ENCODE measurements around the gene PDCD1LG2.
A peak's percentile ranks its signal among the peaks of the same experiment; 100 is the strongest.
"Not testable (repeated sequence)": the region's sequence is repeated elsewhere in the genome, so short reads cannot be mapped to it uniquely, and the experiment has no call there.

PDCD1LG2 gene

DNA sequence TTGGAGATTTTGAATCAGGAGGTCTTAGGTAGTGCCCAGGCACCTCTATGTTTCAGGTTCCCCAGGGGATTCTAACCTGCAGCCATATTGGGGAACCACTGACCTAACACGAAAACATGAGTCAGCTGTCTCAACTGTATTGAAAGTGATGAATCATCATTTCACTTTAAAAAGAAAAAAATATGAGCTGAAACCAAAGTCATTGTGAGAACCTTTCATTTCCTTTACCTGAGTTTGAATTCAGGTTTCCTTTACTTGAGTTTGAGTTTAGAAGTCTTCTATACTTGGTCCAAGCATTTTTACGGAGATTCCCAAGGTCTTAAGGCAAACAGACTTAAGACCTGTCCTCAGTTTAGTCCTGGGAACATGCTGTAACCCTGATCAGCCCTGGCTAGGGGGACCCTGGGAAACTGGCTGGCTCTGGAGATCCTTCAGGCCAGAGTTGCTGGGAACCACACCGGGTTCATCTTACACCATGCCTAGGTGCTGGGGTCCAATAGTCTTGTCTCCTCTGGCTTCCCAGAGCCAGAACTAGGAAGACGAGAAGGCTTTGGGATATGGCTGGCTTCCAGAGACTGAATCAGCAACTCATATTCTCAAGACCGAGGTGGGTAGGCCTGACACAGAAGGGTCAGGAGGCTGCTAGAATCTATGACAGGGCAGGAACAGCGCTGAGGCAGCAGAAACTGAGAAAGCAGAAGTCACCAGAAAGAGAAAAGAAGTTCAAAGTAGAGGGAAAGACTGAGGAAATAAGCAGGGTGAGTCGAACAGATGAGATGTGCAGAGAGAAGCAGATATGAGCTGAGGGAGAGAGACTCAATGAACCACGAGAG lies 16.4 kb upstream of the PDCD1LG2 start:
- peak; percentile 94 for DNase-seq (ENCODE audit: low read depth)
- H3K4me3 ChIP-seq (ENCODE audit: low read length) = no peak overlapping the region
- TF ChIP-seq, protein P1, sequence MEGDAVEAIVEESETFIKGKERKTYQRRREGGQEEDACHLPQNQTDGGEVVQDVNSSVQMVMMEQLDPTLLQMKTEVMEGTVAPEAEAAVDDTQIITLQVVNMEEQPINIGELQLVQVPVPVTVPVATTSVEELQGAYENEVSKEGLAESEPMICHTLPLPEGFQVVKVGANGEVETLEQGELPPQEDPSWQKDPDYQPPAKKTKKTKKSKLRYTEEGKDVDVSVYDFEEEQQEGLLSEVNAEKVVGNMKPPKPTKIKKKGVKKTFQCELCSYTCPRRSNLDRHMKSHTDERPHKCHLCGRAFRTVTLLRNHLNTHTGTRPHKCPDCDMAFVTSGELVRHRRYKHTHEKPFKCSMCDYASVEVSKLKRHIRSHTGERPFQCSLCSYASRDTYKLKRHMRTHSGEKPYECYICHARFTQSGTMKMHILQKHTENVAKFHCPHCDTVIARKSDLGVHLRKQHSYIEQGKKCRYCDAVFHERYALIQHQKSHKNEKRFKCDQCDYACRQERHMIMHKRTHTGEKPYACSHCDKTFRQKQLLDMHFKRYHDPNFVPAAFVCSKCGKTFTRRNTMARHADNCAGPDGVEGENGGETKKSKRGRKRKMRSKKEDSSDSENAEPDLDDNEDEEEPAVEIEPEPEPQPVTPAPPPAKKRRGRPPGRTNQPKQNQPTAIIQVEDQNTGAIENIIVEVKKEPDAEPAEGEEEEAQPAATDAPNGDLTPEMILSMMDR (IDR thresholded peaks at IDR 0.05; ENCODE audit: insufficient read depth, low read depth, low read length, missing control alignments) = no peak

DNA sequence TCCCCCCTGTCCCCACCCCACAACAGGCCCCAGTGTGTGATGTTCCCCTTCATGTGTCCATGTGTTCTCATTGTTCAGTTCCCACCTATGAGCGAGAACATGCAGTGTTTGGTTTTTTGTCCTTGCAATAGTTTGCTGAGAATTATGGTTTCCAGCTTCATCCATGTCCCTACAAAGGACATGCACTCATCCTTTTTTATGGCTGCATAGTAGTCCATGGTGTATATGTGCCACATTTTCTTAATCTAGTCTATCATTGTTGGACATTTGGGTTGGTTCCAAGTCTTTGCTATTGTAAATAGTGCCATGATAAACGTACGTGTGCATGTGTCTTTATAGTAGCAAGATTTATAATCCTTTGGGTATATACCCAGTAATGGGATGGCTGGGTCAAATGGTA lies 15.6 kb upstream of the PDCD1LG2 start:
- not testable (repeated sequence) for DNase-seq (ENCODE audit: low read depth); H3K4me3 ChIP-seq (ENCODE audit: low read length)

DNA sequence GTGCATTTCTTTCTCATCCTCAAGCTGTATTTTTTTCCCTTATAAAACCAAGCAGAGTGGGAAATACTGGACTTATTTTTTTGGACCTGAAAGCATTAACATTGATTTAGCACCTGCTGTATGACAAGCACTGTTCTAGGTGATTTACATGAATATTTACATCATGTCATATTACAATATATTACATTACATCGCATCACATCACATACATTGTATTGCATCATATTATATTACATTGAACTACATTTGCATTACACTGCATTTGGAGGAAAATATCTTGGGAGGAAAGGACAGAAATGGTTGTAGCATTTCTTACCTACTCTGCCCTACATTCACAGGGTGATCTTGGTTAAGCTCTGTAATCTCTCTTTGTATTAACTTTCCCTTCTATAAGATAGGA lies 11.2 kb upstream of the PDCD1LG2 start:
- no peak overlapping the region for H3K4me3 ChIP-seq (ENCODE audit: low read length)
- TF ChIP-seq, protein P1 (IDR thresholded peaks at IDR 0.05; ENCODE audit: insufficient read depth, low read depth, low read length, missing control alignments) = no peak
- DNase-seq (ENCODE audit: low read depth) = no peak

DNA sequence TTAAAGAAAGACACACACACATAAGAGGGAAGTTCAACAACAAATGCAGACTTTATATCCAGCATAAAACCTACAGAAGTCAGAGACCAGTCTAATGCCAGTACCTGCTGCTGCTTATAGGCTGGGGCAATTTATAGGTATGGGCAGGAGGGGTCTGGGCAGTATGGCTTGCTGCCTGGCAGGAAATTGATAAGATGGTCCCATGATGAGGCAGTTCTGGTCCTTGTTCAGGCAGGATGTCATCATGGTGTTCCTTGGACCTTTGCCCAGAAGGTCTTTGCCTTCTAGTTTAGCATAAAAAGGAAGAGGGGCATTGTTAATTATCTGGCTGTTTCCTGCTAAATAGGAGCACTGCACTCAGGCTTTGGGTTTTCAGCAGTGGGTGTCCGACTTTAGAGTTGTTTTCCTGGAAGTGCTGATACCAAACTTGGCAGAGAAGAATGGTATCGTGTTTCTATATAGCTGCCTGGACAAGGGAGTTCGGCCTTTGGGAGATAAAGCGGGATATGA lies 10.4 kb upstream of the PDCD1LG2 start:
- no peak overlapping the region for H3K4me3 ChIP-seq (ENCODE audit: low read length)
- DNase-seq (ENCODE audit: low read depth) = peak; percentile 35
- TF ChIP-seq, protein P1 (IDR thresholded peaks at IDR 0.05; ENCODE audit: insufficient read depth, low read depth, low read length, missing control alignments) = no peak

DNA sequence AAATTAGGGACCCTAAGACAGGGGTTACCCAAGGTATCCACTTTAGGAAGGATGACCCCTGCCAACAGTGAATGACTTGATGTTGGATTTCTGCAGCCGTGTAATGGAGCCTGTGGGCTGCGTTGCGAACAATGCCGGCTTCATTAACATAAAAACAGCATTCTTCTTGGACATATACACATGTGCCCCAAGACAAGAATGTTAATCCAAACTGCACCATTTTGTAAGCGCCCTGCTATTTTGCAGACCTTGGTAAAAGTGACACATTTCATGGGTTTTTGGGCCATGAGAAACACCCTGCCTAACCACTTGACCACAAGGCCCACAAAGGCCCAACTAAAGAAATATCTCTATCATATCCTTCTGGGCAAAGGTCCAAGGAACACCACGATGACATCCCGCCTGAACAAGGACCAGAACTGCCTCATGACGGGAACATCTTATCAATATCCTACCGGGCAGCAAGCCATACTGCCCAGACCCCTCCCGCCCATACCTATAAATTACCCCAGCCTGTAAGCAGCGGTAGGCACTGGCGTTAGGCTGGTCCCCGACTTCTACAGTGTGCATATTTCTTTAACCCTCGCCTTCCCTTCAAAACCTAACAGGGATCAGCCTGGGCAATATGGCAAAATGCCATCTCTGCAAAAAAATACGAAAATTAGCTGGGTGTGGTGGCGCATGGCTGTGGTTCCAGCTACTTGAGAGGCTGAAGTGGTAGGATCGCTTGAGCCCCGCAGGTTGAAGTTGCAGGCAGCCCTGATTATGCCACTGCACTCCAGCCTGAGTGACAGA lies 9.7 kb upstream of the PDCD1LG2 start:
- TF ChIP-seq, protein P1 (IDR thresholded peaks at IDR 0.05; ENCODE audit: insufficient read depth, low read depth, low read length, missing control alignments) = no peak
- DNase-seq (ENCODE audit: low read depth) = no peak
- H3K4me3 ChIP-seq (ENCODE audit: low read length) = no peak overlapping the region

DNA sequence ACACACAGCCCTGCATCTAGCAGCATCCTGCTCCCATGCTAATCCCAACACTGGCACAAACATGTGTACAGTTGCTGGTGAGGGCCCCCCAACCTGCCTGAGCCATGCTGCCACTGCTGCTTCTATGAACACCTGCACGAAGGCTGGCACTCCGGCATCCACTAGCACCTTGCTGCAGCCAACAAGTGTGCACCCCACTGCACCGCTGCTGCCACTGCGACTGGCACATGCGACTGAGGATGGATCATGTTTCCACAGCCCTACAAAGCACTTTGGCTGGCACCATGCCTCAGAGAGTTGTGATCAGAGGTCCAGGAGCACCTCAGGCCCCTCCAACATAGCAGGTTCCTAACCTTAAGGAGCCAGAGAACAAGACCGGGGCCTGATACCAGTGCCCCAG lies 7.8 kb upstream of the PDCD1LG2 start:
- TF ChIP-seq, protein P1 (IDR thresholded peaks at IDR 0.05; ENCODE audit: insufficient read depth, low read depth, low read length, missing control alignments) = no peak
- H3K4me3 ChIP-seq (ENCODE audit: low read length) = no peak overlapping the region
- DNase-seq (ENCODE audit: low read depth) = no peak

DNA sequence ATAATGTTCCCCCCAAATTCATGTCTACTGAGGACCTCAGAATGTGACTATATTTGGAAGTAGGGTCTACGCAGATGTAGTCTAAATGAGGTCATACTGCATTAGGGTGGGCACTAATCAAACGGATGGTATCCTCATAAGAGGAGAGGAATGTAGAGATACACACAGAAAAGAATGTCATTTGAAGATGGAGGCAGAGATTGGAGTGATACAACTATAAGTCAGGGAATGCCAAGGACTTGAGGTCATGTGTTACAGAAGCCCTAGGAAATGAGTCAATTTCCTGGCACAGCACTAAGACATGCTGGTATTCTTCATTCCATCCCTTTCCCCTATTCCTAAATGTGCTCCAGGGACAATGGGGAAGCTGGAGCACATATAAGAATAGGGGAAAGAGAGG lies 758 bp upstream of the PDCD1LG2 start:
- TF ChIP-seq, protein P1 (IDR thresholded peaks at IDR 0.05; ENCODE audit: insufficient read depth, low read depth, low read length, missing control alignments) = no peak
- no peak overlapping the region for H3K4me3 ChIP-seq (ENCODE audit: low read length)
- peak; percentile 94 for DNase-seq (ENCODE audit: low read depth)

All from epithelial cell of esophagus (primary cell).